Measurements from ENCODE around the gene C22orf39.
A peak's percentile ranks its signal among the peaks of the same experiment; 100 is the strongest.

C22orf39 gene

GRCh38 chr22:19466848-19467752, 19.6 kb upstream of the C22orf39 start:
- TF ChIP-seq, protein P1, sequence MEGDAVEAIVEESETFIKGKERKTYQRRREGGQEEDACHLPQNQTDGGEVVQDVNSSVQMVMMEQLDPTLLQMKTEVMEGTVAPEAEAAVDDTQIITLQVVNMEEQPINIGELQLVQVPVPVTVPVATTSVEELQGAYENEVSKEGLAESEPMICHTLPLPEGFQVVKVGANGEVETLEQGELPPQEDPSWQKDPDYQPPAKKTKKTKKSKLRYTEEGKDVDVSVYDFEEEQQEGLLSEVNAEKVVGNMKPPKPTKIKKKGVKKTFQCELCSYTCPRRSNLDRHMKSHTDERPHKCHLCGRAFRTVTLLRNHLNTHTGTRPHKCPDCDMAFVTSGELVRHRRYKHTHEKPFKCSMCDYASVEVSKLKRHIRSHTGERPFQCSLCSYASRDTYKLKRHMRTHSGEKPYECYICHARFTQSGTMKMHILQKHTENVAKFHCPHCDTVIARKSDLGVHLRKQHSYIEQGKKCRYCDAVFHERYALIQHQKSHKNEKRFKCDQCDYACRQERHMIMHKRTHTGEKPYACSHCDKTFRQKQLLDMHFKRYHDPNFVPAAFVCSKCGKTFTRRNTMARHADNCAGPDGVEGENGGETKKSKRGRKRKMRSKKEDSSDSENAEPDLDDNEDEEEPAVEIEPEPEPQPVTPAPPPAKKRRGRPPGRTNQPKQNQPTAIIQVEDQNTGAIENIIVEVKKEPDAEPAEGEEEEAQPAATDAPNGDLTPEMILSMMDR (conservative IDR thresholded peaks at IDR 0.05; ENCODE audit: low read depth, low read length), result no peak
- DNase-seq (ENCODE audit: low read depth), result no peak
- H3K4me3 ChIP-seq (ENCODE audit: low read depth, low read length), result no peak overlapping the region

DNA sequence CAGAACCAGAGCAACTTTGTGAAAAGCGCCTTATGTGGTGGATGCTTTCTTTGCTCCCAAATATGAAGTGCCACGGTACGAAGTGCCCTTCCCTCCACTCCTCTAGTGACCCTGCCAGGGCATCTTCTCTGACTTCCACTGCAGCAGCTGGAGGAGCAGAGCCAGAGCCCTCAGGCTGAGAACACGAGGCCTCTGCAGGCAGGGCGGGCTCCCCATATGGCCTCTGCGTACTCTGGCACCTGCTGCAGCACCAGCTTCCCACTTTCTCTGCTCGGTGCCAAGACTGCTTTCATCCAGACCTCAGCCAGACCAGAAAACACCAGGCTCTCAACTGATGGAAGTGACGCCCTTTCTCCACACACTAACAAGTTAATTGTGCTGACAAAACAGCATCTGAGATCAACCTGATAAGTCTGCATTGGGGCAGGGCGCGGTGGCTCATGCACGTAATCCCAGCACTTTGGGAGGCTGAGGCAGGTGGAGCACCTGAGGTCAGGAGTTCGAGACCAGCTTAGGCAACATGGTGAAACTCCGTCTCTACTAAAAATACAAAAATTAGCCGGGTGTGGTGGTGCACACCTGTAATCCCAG, 18.7 kb upstream of the C22orf39 start:
- no peak overlapping the region for H3K4me3 ChIP-seq (ENCODE audit: low read depth, low read length)
- DNase-seq (ENCODE audit: low read depth), result no peak
- TF ChIP-seq, protein P1 (conservative IDR thresholded peaks at IDR 0.05; ENCODE audit: low read depth, low read length), result no peak

DNA sequence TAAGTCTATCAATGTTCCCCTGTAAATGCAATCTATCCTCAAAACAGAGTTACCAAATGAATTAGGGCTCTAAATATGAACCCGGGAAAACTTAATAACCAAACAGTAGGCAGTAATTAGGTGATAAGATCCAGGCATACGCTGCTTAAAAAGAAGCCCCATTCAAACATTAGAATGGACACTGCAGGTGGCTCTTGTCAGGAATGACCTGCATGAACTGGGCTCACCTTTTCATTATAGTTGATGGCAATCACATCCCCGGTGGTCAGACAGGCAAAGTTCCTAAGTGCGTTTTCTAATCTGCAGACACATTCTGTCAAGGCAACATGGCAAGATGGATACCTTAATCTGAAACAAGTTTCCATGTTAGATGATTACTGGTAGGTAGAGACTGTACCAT, 17.5 kb upstream of the C22orf39 start:
- TF ChIP-seq, protein P1 (conservative IDR thresholded peaks at IDR 0.05; ENCODE audit: low read depth, low read length), result no peak
- no peak overlapping the region for H3K4me3 ChIP-seq (ENCODE audit: low read depth, low read length)
- no peak for DNase-seq (ENCODE audit: low read depth)

- TF ChIP-seq, protein P1 (conservative IDR thresholded peaks at IDR 0.05; ENCODE audit: low read depth, low read length), result no peak
- no peak overlapping the region for H3K4me3 ChIP-seq (ENCODE audit: low read depth, low read length)
- DNase-seq (ENCODE audit: low read depth), result no peak
Measured at GRCh38 chr22:19464546-19464945, 17.0 kb upstream of the C22orf39 start.

DNA sequence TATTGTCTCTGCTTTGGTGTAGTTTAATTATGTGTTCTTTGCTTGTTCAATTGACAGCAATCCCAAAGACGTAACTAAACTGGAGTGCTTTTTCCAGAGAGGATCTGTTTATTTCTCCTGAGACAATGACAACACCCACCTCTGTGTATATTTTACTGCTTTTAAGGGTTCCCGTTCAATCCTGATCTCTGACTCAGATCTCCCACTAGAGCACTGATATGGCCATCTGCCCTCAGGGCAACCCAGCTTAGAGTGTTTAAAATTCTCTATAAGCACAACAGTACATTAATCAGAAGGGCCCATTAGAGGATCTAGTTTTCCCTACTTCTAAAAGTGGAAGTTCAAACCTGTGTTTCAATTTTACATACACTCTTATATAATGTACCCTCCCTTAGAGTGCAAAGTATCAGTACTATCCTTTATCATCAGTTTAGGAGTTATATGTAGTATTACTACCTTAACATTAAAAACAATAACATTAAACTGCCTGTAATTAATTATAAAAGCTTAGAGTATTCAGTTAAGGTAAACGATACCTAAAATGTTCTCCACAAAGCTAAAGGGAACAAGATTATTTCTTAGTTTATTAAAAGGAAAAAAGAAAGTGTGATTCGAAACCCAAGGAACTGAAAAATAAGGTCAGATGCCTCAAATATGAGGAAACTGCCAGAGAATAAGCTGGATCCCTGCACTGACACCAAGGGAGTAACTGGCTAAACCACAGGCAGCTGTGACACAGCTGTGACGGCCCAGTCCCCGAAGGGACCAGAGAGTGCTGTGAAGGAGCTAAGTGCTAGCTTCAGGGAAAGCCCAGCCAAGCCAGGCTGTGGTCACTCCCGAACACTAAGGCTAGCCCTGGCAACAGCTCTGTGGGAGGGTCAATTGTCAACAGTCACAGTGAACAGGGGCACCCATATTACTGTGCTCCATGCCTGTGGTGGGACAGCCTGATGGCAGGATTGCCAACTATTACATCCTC, 16.3 kb upstream of the C22orf39 start:
- TF ChIP-seq, protein P1 (conservative IDR thresholded peaks at IDR 0.05; ENCODE audit: low read depth, low read length), result no peak
- DNase-seq (ENCODE audit: low read depth), result peak; percentile 58
- H3K4me3 ChIP-seq (ENCODE audit: low read depth, low read length), result no peak overlapping the region

- H3K4me3 ChIP-seq (ENCODE audit: low read depth, low read length), result no peak overlapping the region
- TF ChIP-seq, protein P1 (conservative IDR thresholded peaks at IDR 0.05; ENCODE audit: low read depth, low read length), result no peak
- DNase-seq (ENCODE audit: low read depth), result no peak
Measured at GRCh38 chr22:19463008-19463407, 15.5 kb upstream of the C22orf39 start.

All from choroid plexus epithelial cell (primary cell).